Skeletal muscle tissue (tissue), 4 donors: ENCODE results near the gene ALKBH3. TPM values are rescaled to one million over a fixed set of nuclear protein-coding genes. Genes with fewer than 3 reads are reported as not detected.

Source experiments
- H3K27ac ChIP-seq: one replicate; pipeline ENCODE4 v1.7.0; 2013; ENCODE audit warnings: mild to moderate bottlenecking, low read depth, low read length, inconsistent platforms
- H3K27me3 ChIP-seq, 3 donors: one replicate each; pipeline ENCODE4 v1.7.0; 2013; ENCODE audit warnings: low read length in 3 of 3; ENCODE audit not compliant: control insufficient read depth in 3 of 3, insufficient read depth in 3 of 3
- H3K36me3 ChIP-seq, 3 donors: one replicate each; pipeline ENCODE4 v1.7.0; 2013; ENCODE audit warnings: low read length in 3 of 3; ENCODE audit not compliant: control insufficient read depth in 3 of 3, insufficient read depth in 3 of 3
- H3K4me1 ChIP-seq, 3 donors: one replicate each; pipeline ENCODE4 v1.7.0; 2013; ENCODE audit warnings: low read length in 3 of 3, mild to moderate bottlenecking in 3 of 3; ENCODE audit not compliant: control insufficient read depth in 3 of 3, insufficient read depth in 3 of 3
- H3K4me3 ChIP-seq, 3 donors: one replicate each; pipeline ENCODE4 v1.7.0; 2013; ENCODE audit warnings: low read length in 3 of 3
- H3K9ac ChIP-seq, 3 donors: one replicate each; pipeline ENCODE4 v1.7.0; 2013; ENCODE audit warnings: low read length in 3 of 3, mild to moderate bottlenecking in 3 of 3, moderate library complexity in 2 of 3, low read depth in 1 of 3
- H3K9me3 ChIP-seq, 3 donors: one replicate each; pipeline ENCODE4 v1.7.0; 2013; ENCODE audit warnings: low read length in 3 of 3; ENCODE audit not compliant: control insufficient read depth in 3 of 3
- total RNA-seq: library from RNA; depleted of rRNA; stranded (reverse); fragments of >200 nt; gene quantifications from one replicate; pipeline ENCODE4 v1.2.3, GENCODE V29; 2014
- donor health status: Osteomylitis.

ALKBH3 gene
- total RNA-seq, 1 donor from 2014 or later, result 25.6 TPM

GRCh38 chr11:43853781-43854180, 26.9 kb upstream of the ALKBH3 start:
- H3K27me3 ChIP-seq, result no peaks in the 10 kb centered on the region
- peaks cover 3 to 12% (median 7%) of the 10 kb centered on the region in 3 donors for H3K36me3 ChIP-seq
- H3K9me3 ChIP-seq, result no peaks in the 10 kb centered on the region
- no peak overlapping the region for H3K27ac ChIP-seq
- H3K9ac ChIP-seq, result no peak overlapping the region
- no peak overlapping the region for H3K4me3 ChIP-seq
- H3K4me1 ChIP-seq, result no peaks in the 10 kb centered on the region

- no peak overlapping the region for H3K4me3 ChIP-seq
- H3K27ac ChIP-seq, result no peak overlapping the region
- H3K36me3 ChIP-seq, result peaks cover 3 to 12% (median 7%) of the 10 kb centered on the region in 3 donors
- peaks cover 0 to 5% (median 3%) of the 10 kb centered on the region in 3 donors for H3K9me3 ChIP-seq
- no peaks in the 10 kb centered on the region for H3K27me3 ChIP-seq
- no peaks in the 10 kb centered on the region for H3K4me1 ChIP-seq
- no peak overlapping the region for H3K9ac ChIP-seq
These were observed 23.6 kb upstream of the ALKBH3 start for GRCh38 chr11:43856993-43857392.

- Histone ChIP-seq H3K27ac (no peak overlapping the region), H3K9me3 (peaks cover 0 to 5% (median 3%) of the 10 kb centered on the region in 3 donors), H3K27me3 (no peaks in the 10 kb centered on the region), H3K4me3 (no peak overlapping the region), H3K9ac (no peak overlapping the region), H3K4me1 (no peaks in the 10 kb centered on the region), H3K36me3 (no peaks in the 10 kb centered on the region)
These were observed 19.5 kb upstream of the ALKBH3 start for GRCh38 chr11:43861141-43861540.

GRCh38 chr11:43866520-43866919, 14.1 kb upstream of the ALKBH3 start:
- Histone ChIP-seq H3K36me3 (no peaks in the 10 kb centered on the region), H3K4me1 (no peaks in the 10 kb centered on the region), H3K9me3 (no peaks in the 10 kb centered on the region), H3K27ac (no peak overlapping the region), H3K27me3 (peaks cover 6 to 17% (median 7%) of the 10 kb centered on the region in 3 donors), H3K9ac (no peak overlapping the region), H3K4me3 (no peak overlapping the region)

GRCh38 chr11:43866969-43867368, 13.7 kb upstream of the ALKBH3 start:
- H3K4me1 ChIP-seq, result no peaks in the 10 kb centered on the region
- H3K9ac ChIP-seq, result no peak overlapping the region
- no peaks in the 10 kb centered on the region for H3K36me3 ChIP-seq
- H3K9me3 ChIP-seq, result no peaks in the 10 kb centered on the region
- H3K27ac ChIP-seq, result no peak overlapping the region
- H3K27me3 ChIP-seq, result peaks cover 7 to 21% (median 9%) of the 10 kb centered on the region in 3 donors
- no peak overlapping the region for H3K4me3 ChIP-seq

- peaks cover 12 to 29% (median 17%) of the 10 kb centered on the region in 3 donors for H3K27me3 ChIP-seq
- no peak overlapping the region for H3K27ac ChIP-seq
- no peak overlapping the region for H3K9ac ChIP-seq
- no peak overlapping the region for H3K4me3 ChIP-seq
- H3K4me1 ChIP-seq, result no peaks in the 10 kb centered on the region
- peaks cover 0 to 2% (median 0%) of the 10 kb centered on the region in 3 donors for H3K9me3 ChIP-seq
- no peaks in the 10 kb centered on the region for H3K36me3 ChIP-seq
These were observed 11.6 kb upstream of the ALKBH3 start for GRCh38 chr11:43868852-43869567.

GRCh38 chr11:43871051-43871450, 9.6 kb upstream of the ALKBH3 start:
- Histone ChIP-seq H3K27ac (no peak overlapping the region), H3K36me3 (no peaks in the 10 kb centered on the region), H3K4me1 (no peaks in the 10 kb centered on the region), H3K9ac (no peak overlapping the region), H3K9me3 (peaks cover 0 to 2% (median 0%) of the 10 kb centered on the region in 3 donors), H3K4me3 (no peak overlapping the region), H3K27me3 (peaks cover 17 to 32% (median 25%) of the 10 kb centered on the region in 3 donors)

- Histone ChIP-seq H3K9me3 (peaks cover 0 to 2% (median 0%) of the 10 kb centered on the region in 3 donors), H3K4me3 (no peak overlapping the region), H3K27me3 (peaks cover 31 to 32% (median 31%) of the 10 kb centered on the region in 3 donors), H3K9ac (no peak overlapping the region), H3K4me1 (no peaks in the 10 kb centered on the region), H3K27ac (no peak overlapping the region), H3K36me3 (no peaks in the 10 kb centered on the region)
These were observed 7.6 kb upstream of the ALKBH3 start for GRCh38 chr11:43872995-43873394.

- Histone ChIP-seq H3K36me3 (no peaks in the 10 kb centered on the region), H3K27ac (no peak overlapping the region), H3K4me1 (no peaks in the 10 kb centered on the region), H3K4me3 (no peak overlapping the region), H3K9me3 (peaks cover 0 to 2% (median 0%) of the 10 kb centered on the region in 3 donors), H3K9ac (no peak overlapping the region), H3K27me3 (peaks cover 31 to 41% (median 37%) of the 10 kb centered on the region in 3 donors)
These were observed 6.6 kb upstream of the ALKBH3 start for GRCh38 chr11:43874078-43874477.

- Histone ChIP-seq H3K27me3 (peaks cover 31 to 43% (median 31%) of the 10 kb centered on the region in 3 donors), H3K27ac (no peak overlapping the region), H3K4me1 (peaks cover 0 to under 1% (median 0%) of the 10 kb centered on the region in 3 donors), H3K36me3 (no peaks in the 10 kb centered on the region), H3K9me3 (peaks cover 0 to 2% (median 0%) of the 10 kb centered on the region in 3 donors), H3K9ac (no peak overlapping the region), H3K4me3 (no peak overlapping the region)
These were observed 5.9 kb upstream of the ALKBH3 start for GRCh38 chr11:43874738-43875137.
